Panc1 (cell line): ENCODE data around the gene EME1. TPM values are rescaled to one million over a fixed set of nuclear protein-coding genes. Genes with fewer than 3 reads are reported as not detected.

ENCODE experiments used
- ATAC-seq: fragments of 200-7000 bp; cut with Tn5 transposase; 2 replicates; pipeline ENCODE4 v1.9.1; 2020; ENCODE audit warnings: mild to moderate bottlenecking, moderate library complexity
- BruUV-seq: library from RNA; stranded (reverse); fragments of 400-500 nt; replicated peaks from 2 replicates; lab custom pipeline; 2021; lab: Mats Ljungman, UMichigan
- CTCF ChIA-PET: fragments of 300-600 bp; sonication (Branson Sonifier 250); formaldehyde crosslinking; loops from one replicate; lab custom pipeline; 2022; ENCODE audit warnings: antibody characterized with exemption; lab: Charles Lee
- POLR2A ChIA-PET: fragments of 300-600 bp; sonication (Branson Sonifier 250); formaldehyde crosslinking; loops from one replicate; lab custom pipeline; 2022; ENCODE audit warnings: antibody characterized with exemption; lab: Charles Lee
- DNase-seq: peaks from one replicate; pipeline ENCODE4 v3.0.0-alpha.2; 2010; ENCODE audit warnings: low read depth, low spot score
- H3K27ac ChIP-seq: 2 replicates; pipeline ENCODE4 v1.5.1; 2011; ENCODE audit warnings: mild to moderate bottlenecking, low read length, inconsistent platforms
- H3K27me3 ChIP-seq: fragments of 200-500 bp; sonication (Bioruptor generic); 2 replicates; pipeline ENCODE4 v1.6.0; 2014; ENCODE audit warnings: low read length, inconsistent platforms; ENCODE audit not compliant: control insufficient read depth, insufficient read depth
- H3K36me3 ChIP-seq: fragments of 200-500 bp; sonication (Bioruptor generic); 2 replicates; pipeline ENCODE4 v1.5.1; 2014; ENCODE audit warnings: inconsistent platforms, mild to moderate bottlenecking, low read length, moderate library complexity; ENCODE audit not compliant: control insufficient read depth, insufficient read depth
- H3K4me1 ChIP-seq: 2 replicates; pipeline ENCODE4 v1.5.1; 2011; ENCODE audit warnings: inconsistent platforms, mild to moderate bottlenecking, low read length, moderate library complexity; ENCODE audit not compliant: control insufficient read depth, insufficient read depth
- H3K4me3 ChIP-seq, 2 experiments: 2 replicates each; pipeline ENCODE4 v1.5.1; 2011 to 2012; ENCODE audit warnings: low read depth in 2 of 2, low read length in 2 of 2, mild to moderate bottlenecking in 2 of 2, inconsistent platforms in 1 of 2, moderate library complexity in 1 of 2
- H3K9me3 ChIP-seq: fragments of 200-500 bp; sonication (Bioruptor generic); 2 replicates; pipeline ENCODE4 v1.5.1; 2014; ENCODE audit warnings: low read depth, mild to moderate bottlenecking, inconsistent platforms, low read length, moderate library complexity; ENCODE audit not compliant: control insufficient read depth, insufficient read depth
- POLR2AphosphoS5 ChIP-seq: IDR thresholded peaks from 2 replicates; pipeline ENCODE4 v1.6.1; 2012; ENCODE audit warnings: mild to moderate bottlenecking, low read depth, low read length, moderate library complexity
- SIN3A ChIP-seq: IDR thresholded peaks from 2 replicates; pipeline ENCODE4 v1.6.1; 2012; ENCODE audit warnings: low read depth, mild to moderate bottlenecking, low read length, moderate library complexity, borderline replicate concordance; ENCODE audit not compliant: insufficient read depth
- TCF7L2 ChIP-seq: IDR thresholded peaks from 2 replicates; pipeline ENCODE4 v1.6.1; 2011; ENCODE audit warnings: mild to moderate bottlenecking, low read depth, low read length, inconsistent platforms
- in situ Hi-C: cut with HindIII; loops from 2 replicates; pipeline ENCODE4 v1.10.0; 2016; ENCODE audit warnings: low sequenced_read_pairs, low pct_unique_long_range_greater_than_20kb
- intact Hi-C: fragments of 100-400 bp; cut with micrococcal nuclease; formaldehyde crosslinking; loops from one replicate; pipeline ENCODE4 v1.10.0; 2022; ENCODE audit not compliant: unreplicated experiment
- total RNA-seq: library from RNA; stranded (reverse); gene quantifications from one replicate; pipeline ENCODE4 v1.2.1, GENCODE V29; 2021; ENCODE audit not compliant: unreplicated experiment
- TF ChIP-seq, protein P1 (sequence below), 2 experiments: IDR thresholded peaks; 2 replicates each; pipeline ENCODE4 v1.6.1; 2011 to 2012; ENCODE audit warnings: low read depth in 2 of 2, control low read depth in 1 of 2, low read length in 1 of 2, mild to moderate bottlenecking in 1 of 2, moderate library complexity in 1 of 2; ENCODE audit not compliant: insufficient read depth in 1 of 2

The EME1 gene
- total RNA-seq, 1 experiment from 2014 or later: 15.3 TPM

DNA sequence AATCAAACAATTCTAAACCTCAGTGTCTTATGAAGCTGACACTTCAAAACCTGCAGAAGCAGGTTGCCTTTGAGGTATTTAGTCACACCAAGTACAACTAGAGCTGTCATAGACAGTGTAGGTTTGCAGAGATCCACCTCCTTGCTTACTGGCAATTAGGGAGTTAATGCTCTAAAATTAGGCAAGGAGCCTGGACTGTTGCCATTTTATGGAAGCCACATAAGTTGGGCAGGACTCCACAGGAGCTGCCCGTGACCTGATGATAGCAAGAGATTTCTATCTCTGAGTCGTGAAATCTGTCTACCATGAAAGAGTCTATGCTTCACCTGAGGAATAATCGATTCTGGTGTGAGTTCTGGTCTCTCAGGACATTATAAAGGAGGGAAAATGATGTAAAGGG, 8.9 kb downstream of the EME1 start:
- intact Hi-C loops (no loop called here), in situ Hi-C loops (no loop called here)
- Histone ChIP-seq H3K9me3 (no peaks in the 10 kb centered on the region), H3K27me3 (no peaks in the 10 kb centered on the region), H3K4me1 (no peaks in the 10 kb centered on the region), H3K27ac (no peak overlapping the region), H3K36me3 (peaks cover 26% of the 10 kb centered on the region), H3K4me3 (no peak overlapping the region)
- no TSS peak for BruUV-seq
- ChIA-PET POLR2A (interaction anchor here (0.5 to 0.9 kb wide), 3 partner anchors 10 to 279 kb away, joined by 3 to 4 read pairs (median 3); no protein-coding TSS in a partner anchor), CTCF (interaction anchor here (0.7 to 1.5 kb wide), 2 partner anchors 16 to 182 kb away, joined by 3 to 4 read pairs; partner anchors contain the start of gene LRRC59)
- TF ChIP-seq, protein P1, sequence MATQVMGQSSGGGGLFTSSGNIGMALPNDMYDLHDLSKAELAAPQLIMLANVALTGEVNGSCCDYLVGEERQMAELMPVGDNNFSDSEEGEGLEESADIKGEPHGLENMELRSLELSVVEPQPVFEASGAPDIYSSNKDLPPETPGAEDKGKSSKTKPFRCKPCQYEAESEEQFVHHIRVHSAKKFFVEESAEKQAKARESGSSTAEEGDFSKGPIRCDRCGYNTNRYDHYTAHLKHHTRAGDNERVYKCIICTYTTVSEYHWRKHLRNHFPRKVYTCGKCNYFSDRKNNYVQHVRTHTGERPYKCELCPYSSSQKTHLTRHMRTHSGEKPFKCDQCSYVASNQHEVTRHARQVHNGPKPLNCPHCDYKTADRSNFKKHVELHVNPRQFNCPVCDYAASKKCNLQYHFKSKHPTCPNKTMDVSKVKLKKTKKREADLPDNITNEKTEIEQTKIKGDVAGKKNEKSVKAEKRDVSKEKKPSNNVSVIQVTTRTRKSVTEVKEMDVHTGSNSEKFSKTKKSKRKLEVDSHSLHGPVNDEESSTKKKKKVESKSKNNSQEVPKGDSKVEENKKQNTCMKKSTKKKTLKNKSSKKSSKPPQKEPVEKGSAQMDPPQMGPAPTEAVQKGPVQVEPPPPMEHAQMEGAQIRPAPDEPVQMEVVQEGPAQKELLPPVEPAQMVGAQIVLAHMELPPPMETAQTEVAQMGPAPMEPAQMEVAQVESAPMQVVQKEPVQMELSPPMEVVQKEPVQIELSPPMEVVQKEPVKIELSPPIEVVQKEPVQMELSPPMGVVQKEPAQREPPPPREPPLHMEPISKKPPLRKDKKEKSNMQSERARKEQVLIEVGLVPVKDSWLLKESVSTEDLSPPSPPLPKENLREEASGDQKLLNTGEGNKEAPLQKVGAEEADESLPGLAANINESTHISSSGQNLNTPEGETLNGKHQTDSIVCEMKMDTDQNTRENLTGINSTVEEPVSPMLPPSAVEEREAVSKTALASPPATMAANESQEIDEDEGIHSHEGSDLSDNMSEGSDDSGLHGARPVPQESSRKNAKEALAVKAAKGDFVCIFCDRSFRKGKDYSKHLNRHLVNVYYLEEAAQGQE (IDR thresholded peaks at IDR 0.05; ENCODE audit: insufficient read depth in 1 of 2, low read depth in 2 of 2, low read length in 1 of 2): no peak
- DNase-seq (no peak), ATAC-seq (no peak)

DNA sequence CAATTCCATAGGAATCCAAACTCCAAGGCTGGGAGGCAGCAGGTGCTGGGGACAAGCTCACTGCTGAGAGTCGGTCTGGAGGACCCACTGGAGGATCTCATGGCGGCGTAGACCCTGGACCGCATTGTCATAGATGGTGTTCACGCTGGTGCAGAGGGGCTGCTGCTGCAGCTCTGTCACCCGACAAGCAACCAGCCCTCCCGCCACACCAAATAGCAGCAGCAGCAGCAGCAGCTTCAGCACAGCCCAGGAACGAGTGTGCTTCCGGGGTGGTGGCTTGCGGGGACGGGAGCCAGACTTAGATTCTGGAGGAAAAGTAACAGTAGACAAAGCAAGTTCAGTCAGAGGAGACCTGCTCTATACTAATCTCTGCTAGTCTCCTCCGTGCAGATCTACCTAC, 9.9 kb downstream of the EME1 start:
- ATAC-seq (no peak), DNase-seq (no peak)
- no peaks in the 10 kb centered on the region for H3K9me3 ChIP-seq
- BruUV-seq: no TSS peak
- H3K36me3 ChIP-seq: peaks cover 32% of the 10 kb centered on the region
- intact Hi-C loops (no loop called here), in situ Hi-C loops (no loop called here)
- no peaks in the 10 kb centered on the region for H3K4me1 ChIP-seq
- no peaks in the 10 kb centered on the region for H3K27me3 ChIP-seq
- no peak for TF ChIP-seq POLR2AphosphoS5
- no peak for TF ChIP-seq SIN3A
- no peak for TF ChIP-seq TCF7L2
- TF ChIP-seq, protein P1 (IDR thresholded peaks at IDR 0.05; ENCODE audit: insufficient read depth in 1 of 2, low read depth in 2 of 2, low read length in 1 of 2): no peak
- H3K27ac ChIP-seq: no peak overlapping the region
- H3K4me3 ChIP-seq: no peak overlapping the region
- POLR2A ChIA-PET: interaction anchor here (0.8 kb wide), 1 partner anchor 278 kb away, joined by 3 read pairs; no protein-coding TSS in a partner anchor
- CTCF ChIA-PET: no interaction called here

DNA sequence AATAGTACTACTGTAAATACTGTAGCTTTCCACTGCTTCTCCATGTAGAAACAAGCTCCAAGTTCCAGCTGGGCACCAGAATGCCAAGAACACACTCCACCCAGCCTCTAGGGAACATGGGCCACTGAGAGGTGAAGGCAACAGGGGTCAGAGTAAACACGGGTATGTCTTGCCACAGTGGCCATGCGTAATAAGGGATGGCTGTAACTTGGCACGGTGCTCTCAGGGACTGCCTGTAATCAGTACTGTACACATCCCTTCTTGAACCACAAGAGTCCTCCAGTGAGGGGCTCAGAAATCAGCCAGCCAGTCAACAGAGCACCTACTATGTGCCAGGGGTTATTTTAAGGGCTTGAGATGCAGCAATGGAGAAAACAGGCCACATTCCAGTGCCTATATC, 13.5 kb downstream of the EME1 start:
- in situ Hi-C loops: no loop called here

More for the DNA sequence above, 13.5 kb downstream of the EME1 start:
- H3K4me1 ChIP-seq: no peaks in the 10 kb centered on the region
- ChIA-PET CTCF (no interaction called here), POLR2A (no interaction called here)
- peaks cover 51% of the 10 kb centered on the region for H3K36me3 ChIP-seq
- intact Hi-C loops: no loop called here
- BruUV-seq: no TSS peak
- ATAC-seq (no peak), DNase-seq (no peak)
- no peak overlapping the region for H3K4me3 ChIP-seq
- H3K27me3 ChIP-seq: no peaks in the 10 kb centered on the region
- TF ChIP-seq POLR2AphosphoS5 (no peak), SIN3A (no peak)
- TF ChIP-seq, protein P1 (IDR thresholded peaks at IDR 0.05; ENCODE audit: insufficient read depth in 1 of 2, low read depth in 2 of 2, low read length in 1 of 2): no peak
- no peaks in the 10 kb centered on the region for H3K9me3 ChIP-seq
- no peak overlapping the region for H3K27ac ChIP-seq
